ENCODE measurements around the gene KIFC1.

KIFC1 gene

DNA sequence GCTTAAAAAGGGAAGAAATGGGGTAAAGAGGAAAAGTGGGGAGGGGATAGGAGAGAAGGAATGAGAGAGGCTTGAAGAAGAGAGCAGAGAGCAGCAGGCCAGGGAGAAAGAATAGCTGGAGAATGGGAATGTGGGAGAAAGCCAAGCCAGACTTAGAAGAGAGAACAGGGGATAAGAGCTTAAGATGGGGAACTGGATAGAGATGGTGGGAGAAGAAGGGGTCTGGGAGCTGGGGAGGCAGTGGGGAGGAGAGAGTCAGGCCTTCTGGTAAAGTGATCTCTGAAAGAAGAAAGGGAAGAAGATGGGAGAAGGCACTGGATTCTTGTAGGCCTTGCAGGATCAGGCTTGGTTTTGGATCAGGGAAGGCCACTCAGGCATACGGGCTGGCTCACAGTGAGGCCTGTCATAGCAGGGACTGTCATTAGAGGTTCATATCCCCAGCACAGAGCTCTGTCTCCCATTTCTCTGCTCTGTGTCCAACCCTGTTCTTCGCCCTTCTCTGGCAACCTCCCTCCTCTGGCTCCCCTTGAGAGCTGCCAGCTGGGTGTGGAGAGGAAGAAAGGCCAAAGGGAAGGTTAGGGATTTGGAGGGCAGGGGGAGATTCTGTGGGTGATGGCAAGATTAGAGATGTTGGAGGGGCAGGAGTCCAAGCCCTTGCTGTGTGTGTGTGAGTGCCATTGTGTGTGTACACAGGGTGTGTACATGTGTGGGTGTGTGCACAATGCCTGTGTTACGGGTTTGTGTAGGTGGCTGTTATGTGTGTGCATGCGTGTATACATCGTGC is 37.5 kb downstream of the KIFC1 start:
- in situ Hi-C loops (cut with HindIII; ENCODE audit: low sequenced_read_pairs), result no loop called here
- H3K4me3 ChIP-seq (ENCODE audit: low read depth, low read length), result no peak overlapping the region

GRCh38 chr6:33429750-33430052 is 38.1 kb downstream of the KIFC1 start:
- in situ Hi-C loops (cut with HindIII; ENCODE audit: low sequenced_read_pairs), result no loop called here
- DNase-seq (ENCODE audit: low read depth, low spot score), result no peak
- TF ChIP-seq CTCF (IDR thresholded peaks at IDR 0.05; ENCODE audit: low read depth, low read length), result no peak
- no peak overlapping the region for H3K4me3 ChIP-seq (ENCODE audit: low read depth, low read length)

More for the DNA sequence above, 37.5 kb downstream of the KIFC1 start:
- TF ChIP-seq CTCF (IDR thresholded peaks at IDR 0.05; ENCODE audit: low read depth, low read length), result no peak
- no peak for DNase-seq (ENCODE audit: low read depth, low spot score)

GRCh38 chr6:33430334-33430733 is 38.7 kb downstream of the KIFC1 start:
- DNase-seq (ENCODE audit: low read depth, low spot score), result no peak
- in situ Hi-C loops (cut with HindIII; ENCODE audit: low sequenced_read_pairs), result no loop called here
- H3K4me3 ChIP-seq (ENCODE audit: low read depth, low read length), result no peak overlapping the region
- TF ChIP-seq CTCF (IDR thresholded peaks at IDR 0.05; ENCODE audit: low read depth, low read length), result no peak

DNA sequence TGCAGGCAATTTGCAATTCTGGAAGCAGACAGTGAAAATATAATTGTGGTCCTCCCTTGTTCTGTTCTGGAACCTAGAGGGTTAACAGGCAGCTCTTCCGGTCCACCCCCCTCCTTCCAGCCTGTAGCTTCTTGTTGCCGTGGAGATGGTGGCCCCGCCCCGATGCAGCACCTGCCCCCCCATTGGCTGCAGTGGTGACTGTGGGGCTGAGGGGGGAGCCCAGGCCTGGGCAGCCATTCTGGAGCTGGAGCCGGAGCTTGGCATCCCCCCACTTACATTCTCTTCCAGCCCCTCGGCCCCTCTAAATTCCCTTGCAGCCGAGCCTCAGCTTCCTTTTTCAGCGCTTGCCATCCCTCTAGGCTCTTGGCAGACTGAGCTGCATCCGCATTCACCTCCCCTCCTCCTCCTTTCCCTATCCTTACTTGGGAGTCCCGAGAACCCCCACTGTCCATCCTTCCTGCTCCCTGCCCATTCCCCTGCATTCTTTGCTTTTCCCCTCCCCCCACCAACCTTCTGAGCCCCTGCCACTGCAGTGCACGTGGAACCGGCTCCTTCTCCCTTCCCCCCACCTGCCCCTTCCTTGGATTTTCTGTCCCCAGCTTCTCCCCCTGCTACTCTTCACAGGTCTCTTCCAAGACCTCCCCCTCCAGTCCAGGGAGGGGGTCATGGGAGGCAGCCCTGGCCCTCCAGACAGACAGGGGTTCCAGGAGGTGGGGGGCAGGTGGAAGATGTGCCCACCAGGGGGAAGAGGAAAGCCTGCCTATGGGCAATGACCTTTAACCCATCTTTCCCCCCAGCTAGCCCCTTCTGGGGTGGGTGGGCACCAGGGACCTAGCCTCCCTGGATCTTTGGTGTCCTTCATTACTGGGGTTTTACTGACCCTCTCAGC is 39.6 kb downstream of the KIFC1 start:
- peak; percentile 55 for DNase-seq (ENCODE audit: low read depth, low spot score)
- in situ Hi-C loops (cut with HindIII; ENCODE audit: low sequenced_read_pairs), result no loop called here
- H3K4me3 ChIP-seq (ENCODE audit: low read depth, low read length), result no peak overlapping the region
- no peak for TF ChIP-seq CTCF (IDR thresholded peaks at IDR 0.05; ENCODE audit: low read depth, low read length)

- no peak overlapping the region for H3K4me3 ChIP-seq (ENCODE audit: low read depth, low read length)
- in situ Hi-C loops (cut with HindIII; ENCODE audit: low sequenced_read_pairs), result no loop called here
- no peak for DNase-seq (ENCODE audit: low read depth, low spot score)
- no peak for TF ChIP-seq CTCF (IDR thresholded peaks at IDR 0.05; ENCODE audit: low read depth, low read length)
These were observed 40.4 kb downstream of the KIFC1 start for GRCh38 chr6:33431880-33432541.

- no peak overlapping the region for H3K4me3 ChIP-seq (ENCODE audit: low read depth, low read length)
- in situ Hi-C loops (cut with HindIII; ENCODE audit: low sequenced_read_pairs), result no loop called here
- no peak for DNase-seq (ENCODE audit: low read depth, low spot score)
- TF ChIP-seq CTCF (IDR thresholded peaks at IDR 0.05; ENCODE audit: low read depth, low read length), result no peak
These were observed 40.9 kb downstream of the KIFC1 start for GRCh38 chr6:33432546-33432945.
